A549 (cell line): ENCODE measurements around the gene CARMIL1. TPM values are rescaled to one million over a fixed set of nuclear protein-coding genes. Genes with fewer than 3 reads are reported as not detected.
A peak's percentile ranks its signal among the peaks of the same experiment; 100 is the strongest.

ENCODE experiments used
- ATAC-seq, 2 experiments: fragments of 200-7000 bp in 1 of 2; fragments of >200 bp in 1 of 2; cut with Nextera tagmentation in 1 of 2; cut with Tn5 transposase in 1 of 2; 3 replicates each; pipeline versions ENCODE4 v1.8.0 to v1.9.1; 2018 to 2020; ENCODE audit warnings: mild to moderate bottlenecking in 1 of 2, moderate library complexity in 1 of 2
- CTCF ChIA-PET: fragments of 300-600 bp; sonication (Branson Sonifier 250); formaldehyde crosslinking; extraction: SDS; loops from one replicate; lab custom pipeline; 2021; ENCODE audit warnings: antibody characterized with exemption, inconsistent platforms; lab: Yijun Ruan, JAX
- POLR2A ChIA-PET: fragments of 350-600 bp; formaldehyde crosslinking; extraction: SDS; loops from one replicate; lab custom pipeline; 2021; ENCODE audit warnings: antibody characterized with exemption, inconsistent platforms; lab: Yijun Ruan, JAX
- DNase-seq, 2 experiments: peaks; one replicate each; pipeline versions ENCODE4 v3.0.0 to v3.0.0-alpha.2; 2011 to 2016; ENCODE audit warnings: low read depth in 1 of 2, low spot score in 1 of 2
- FAIRE-seq: peaks from 2 replicates; lab custom pipeline; 2011; peaks lifted over from hg19 to GRCh38; lab: Jason Lieb, UNC
- H3K27ac ChIP-seq, 2 experiments: fragments of >200 bp; sonication (Bioruptor Twin); formaldehyde crosslinking; 3 replicates each; pipeline ENCODE4 v1.5.1; 2016 to 2017
- H3K4me1 ChIP-seq: fragments of >200 bp; sonication (Bioruptor Twin); formaldehyde crosslinking; 3 replicates; pipeline ENCODE4 v1.6.1; 2016
- H3K4me2 ChIP-seq: fragments of >200 bp; sonication (Bioruptor Twin); formaldehyde crosslinking; 3 replicates; pipeline ENCODE4 v1.6.1; 2016
- H3K4me3 ChIP-seq: fragments of >200 bp; sonication (Bioruptor Twin); formaldehyde crosslinking; 3 replicates; pipeline ENCODE4 v1.5.1; 2016
- H3K9me3 ChIP-seq: fragments of >200 bp; sonication (Bioruptor Twin); formaldehyde crosslinking; 3 replicates; pipeline ENCODE4 v1.6.1; 2016
- CBX8 ChIP-seq: fragments of 200-600 bp; sonication (generic); IDR thresholded peaks from 2 replicates; pipeline ENCODE4 v1.6.1; 2016
- CHD4 ChIP-seq: fragments of 200-600 bp; sonication (generic); IDR thresholded peaks from 2 replicates; pipeline ENCODE4 v1.6.1; 2016; ENCODE audit warnings: antibody characterized with exemption, mild to moderate bottlenecking, borderline replicate concordance
- EP300 ChIP-seq, 2 experiments: fragments of >200 bp; sonication (Bioruptor Twin); formaldehyde crosslinking; IDR thresholded peaks; 2 replicates in 1 of 2; 3 replicates in 1 of 2; pipeline ENCODE4 v1.6.1; 2016 to 2017
- FOSB ChIP-seq: fragments of 250-450 bp; sonication (Bioruptor Pico); IDR thresholded peaks from 2 replicates; pipeline ENCODE4 v1.5.0; 2020; ENCODE audit warnings: mild to moderate bottlenecking, moderate library complexity
- GATA3 ChIP-seq: IDR thresholded peaks from 2 replicates; pipeline ENCODE4 v1.6.1; 2012; ENCODE audit warnings: borderline replicate concordance
- HDAC2 ChIP-seq: fragments of 200-600 bp; sonication (generic); IDR thresholded peaks from 2 replicates; pipeline ENCODE4 v1.6.1; 2016
- HEYL ChIP-seq: fragments of 250-450 bp; sonication (Bioruptor Pico); IDR thresholded peaks from 2 replicates; pipeline ENCODE4 v1.8.0; 2021; ENCODE audit warnings: mild to moderate bottlenecking, moderate library complexity
- JUNB ChIP-seq: fragments of >200 bp; sonication (Bioruptor Twin); formaldehyde crosslinking; IDR thresholded peaks from 2 replicates; pipeline ENCODE4 v1.6.1; 2016
- KDM1A ChIP-seq: fragments of 200-600 bp; sonication (generic); IDR thresholded peaks from 2 replicates; pipeline ENCODE4 v1.6.1; 2016; ENCODE audit warnings: low read depth, mild to moderate bottlenecking
- MAFK ChIP-seq: fragments of 450-650 bp; IDR thresholded peaks from 2 replicates; pipeline ENCODE4 v1.6.1; 2014; ENCODE audit not compliant: partially characterized antibody
- NFE2L2 ChIP-seq: fragments of 150-350 bp; conservative IDR thresholded peaks from 2 replicates; pipeline ENCODE4 v1.6.1; 2014; ENCODE audit warnings: low read length
- TFCP2L1 ChIP-seq: fragments of 250-450 bp; sonication (Bioruptor Pico); IDR thresholded peaks from 2 replicates; pipeline ENCODE4 v1.5.0; 2021; ENCODE audit warnings: mild to moderate bottlenecking
- ZSCAN20 ChIP-seq: fragments of 250-450 bp; sonication (Bioruptor Pico); IDR thresholded peaks from 2 replicates; pipeline ENCODE4 v1.8.0; 2022; ENCODE audit warnings: mild to moderate bottlenecking, moderate library complexity
- WGBS: methylation state at CpG from one replicate; pipeline ENCODE4 v1.1.6; 2017; ENCODE audit errors: missing lambda C conversion rate; 5-methylcytosine and 5-hydroxymethylcytosine counted together
- polyA plus RNA-seq, 4 experiments: library from polyadenylated mRNA; depleted of rRNA in 3 of 4; stranded (reverse); fragments of >200 nt; fragmentation: RNase III in 1 of 4; extraction: RNeasy Plus Mini Kit Qiagen cat#74134 plus additional on column Dnase treatment in 1 of 4; gene quantifications; 2 replicates in 3 of 4; 3 replicates in 1 of 4; pipeline ENCODE4 v1.2.3, GENCODE V29; 2011 to 2017
- TF ChIP-seq, protein P1 (sequence below): fragments of 250-450 bp; sonication (Bioruptor Pico); IDR thresholded peaks from 2 replicates; pipeline ENCODE4 v1.5.0; 2021; ENCODE audit warnings: mild to moderate bottlenecking, moderate library complexity, borderline replicate concordance
- TF ChIP-seq, protein P2 (sequence below): IDR thresholded peaks from 2 replicates; pipeline ENCODE4 v1.6.1; 2012; ENCODE audit warnings: low read depth, borderline replicate concordance
- TF ChIP-seq, protein P3 (sequence below): fragments of >200 bp; sonication (Bioruptor Twin); formaldehyde crosslinking; IDR thresholded peaks from 3 replicates; pipeline ENCODE4 v1.6.1; 2016

CARMIL1 gene
- polyA plus RNA-seq, 2 of the 4 experiments (the other 2 are of a cell fraction): 11.5 to 11.8 TPM

DNA sequence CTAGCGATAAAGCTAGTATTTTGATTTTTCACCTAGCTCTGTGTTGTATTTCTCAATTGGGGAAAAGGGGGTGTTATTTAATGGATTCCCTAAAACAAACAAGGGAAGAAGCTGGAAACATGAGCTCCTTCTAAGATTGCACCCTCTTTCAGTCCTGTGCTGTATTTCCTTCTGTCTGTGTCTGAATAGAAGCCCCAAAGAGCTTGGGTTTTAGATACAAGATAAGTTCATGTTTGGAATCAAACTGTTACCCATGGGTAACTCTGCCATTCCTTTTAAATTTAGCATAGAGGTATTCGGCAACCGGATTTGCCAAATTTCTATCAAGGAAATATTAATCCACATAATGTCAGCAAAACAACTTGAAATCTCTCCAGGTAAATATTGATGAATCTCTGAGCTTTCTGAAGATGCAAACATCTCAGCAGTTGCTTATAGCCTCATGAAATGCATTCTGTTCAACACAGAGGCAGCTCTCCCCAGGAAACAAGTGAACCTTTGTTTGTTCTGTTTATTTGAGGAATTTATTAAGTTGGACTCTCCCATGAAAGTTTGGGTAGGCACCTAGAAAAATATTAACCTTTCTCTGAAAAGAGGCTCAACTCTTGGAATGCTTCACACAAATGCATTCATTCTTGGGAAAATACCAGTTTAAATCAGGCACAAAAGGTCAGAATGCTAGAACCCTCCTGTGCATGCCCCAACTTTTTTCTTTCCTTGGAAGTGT, 362.9 kb downstream of the CARMIL1 start:
- no peak for FAIRE-seq
- ChIA-PET POLR2A (no interaction called here), CTCF (interaction anchor here (0.6 to 0.8 kb wide), 2 partner anchors 86 to 442 kb away, joined by 3 to 6 read pairs; no protein-coding TSS in a partner anchor)
- peak in 1 of 2 experiments; percentile 72 for DNase-seq
- Histone ChIP-seq H3K27ac (peak overlapping the region; percentile 67 to 81), H3K4me1 (peaks cover 33% of the 10 kb centered on the region), H3K9me3 (no peaks in the 10 kb centered on the region), H3K4me3 (no peak overlapping the region), H3K4me2 (peak overlapping the region; percentile 74)
- peak; percentile 27; the same call in 1 of the 2 replicates for TF ChIP-seq GATA3
- 0 out of 5 replicates have a peak, but pooled peaks of 1 of the 2 experiments have one; percentile 14 for TF ChIP-seq EP300 (IDR thresholded peaks at IDR 0.05)
- TF ChIP-seq TFCP2L1 (CRISPR knock-in tag): no peak
- WGBS: 19% methylated on average over 3 of the region's 3 CpGs
- ATAC-seq: peak; percentile 43 to 86; a peak in 3 of 6 replicates

DNA sequence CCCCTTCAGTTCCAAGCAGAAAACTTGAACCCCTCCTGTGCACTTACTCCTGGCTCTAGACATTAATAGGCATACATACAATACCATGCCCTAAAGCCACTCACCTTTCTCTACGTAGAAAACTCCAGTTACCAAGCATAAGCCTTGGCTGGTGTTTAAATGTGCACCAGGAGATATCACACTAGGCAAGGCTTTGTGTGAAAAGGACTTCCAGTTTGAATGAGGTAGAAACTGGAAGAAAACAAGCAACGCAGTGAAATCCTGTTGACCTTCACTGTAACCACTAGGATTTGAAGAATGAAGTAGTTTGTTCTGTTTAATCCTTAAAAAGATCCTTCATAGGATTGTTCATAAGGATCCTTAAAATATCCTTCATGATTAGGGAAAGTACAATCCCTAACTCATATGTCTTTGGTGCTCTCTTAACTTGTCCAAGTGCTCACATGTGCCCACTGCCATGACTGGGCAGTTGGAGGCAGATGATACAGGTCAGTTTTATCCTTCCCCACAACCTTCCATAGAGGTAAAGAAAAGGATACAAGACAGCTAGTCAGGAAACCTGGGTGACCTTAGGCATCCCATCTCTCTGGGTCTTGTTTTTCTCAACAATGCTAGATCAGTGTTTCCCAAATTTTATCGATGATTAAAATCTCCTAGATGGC, 363.6 kb downstream of the CARMIL1 start:
- ATAC-seq (peak in 1 of 2 experiments; percentile 70; a peak in 3 of 6 replicates), DNase-seq (no peak), FAIRE-seq (no peak)
- no peaks in the 10 kb centered on the region for H3K9me3 ChIP-seq
- WGBS: 34% methylated on average over 3 of the region's 3 CpGs
- TF ChIP-seq HDAC2 (no peak), FOSB (CRISPR knock-in tag) (no peak), MAFK (no peak), KDM1A (peak; percentile 41; the same call in 1 of the 2 replicates)
- ChIA-PET CTCF (no interaction called here), POLR2A (no interaction called here)
- no peak overlapping the region for H3K4me3 ChIP-seq
- peaks cover 33% of the 10 kb centered on the region for H3K4me1 ChIP-seq
- H3K4me2 ChIP-seq: peak overlapping the region; percentile 74
- H3K27ac ChIP-seq: peak overlapping the region; percentile 67 to 81

DNA sequence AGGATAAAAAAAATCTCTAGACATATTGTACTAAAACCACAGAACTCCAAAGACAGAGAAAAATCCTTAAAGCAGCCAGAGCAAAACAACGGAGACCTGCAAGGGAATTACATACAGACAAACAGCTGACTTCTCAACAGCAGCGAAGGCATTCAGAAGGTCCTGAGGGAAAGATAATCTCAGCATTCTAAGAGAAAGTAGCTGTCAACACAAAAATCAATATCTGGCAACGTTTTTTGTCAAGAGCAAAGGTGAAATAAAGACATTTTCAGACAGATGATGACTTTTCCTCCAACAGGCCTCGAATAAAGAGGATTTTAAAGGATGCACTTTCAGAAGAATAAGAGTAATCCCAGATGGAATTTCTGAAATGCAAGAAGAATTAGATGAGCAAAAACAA, 366.7 kb downstream of the CARMIL1 start:
- DNase-seq (no peak), ATAC-seq (no peak), FAIRE-seq (no peak)
- CTCF ChIA-PET: no interaction called here
- no peak overlapping the region for H3K27ac ChIP-seq
- WGBS: 58% methylated on average over 4 of the region's 4 CpGs
- TF ChIP-seq CHD4 (no peak), TFCP2L1 (CRISPR knock-in tag) (no peak), HDAC2 (no peak), GATA3 (no peak), NFE2L2 (no peak), FOSB (CRISPR knock-in tag) (no peak), ZSCAN20 (CRISPR knock-in tag) (no peak), CBX8 (no peak), HEYL (CRISPR knock-in tag) (no peak), JUNB (no peak)
- TF ChIP-seq, protein P1, sequence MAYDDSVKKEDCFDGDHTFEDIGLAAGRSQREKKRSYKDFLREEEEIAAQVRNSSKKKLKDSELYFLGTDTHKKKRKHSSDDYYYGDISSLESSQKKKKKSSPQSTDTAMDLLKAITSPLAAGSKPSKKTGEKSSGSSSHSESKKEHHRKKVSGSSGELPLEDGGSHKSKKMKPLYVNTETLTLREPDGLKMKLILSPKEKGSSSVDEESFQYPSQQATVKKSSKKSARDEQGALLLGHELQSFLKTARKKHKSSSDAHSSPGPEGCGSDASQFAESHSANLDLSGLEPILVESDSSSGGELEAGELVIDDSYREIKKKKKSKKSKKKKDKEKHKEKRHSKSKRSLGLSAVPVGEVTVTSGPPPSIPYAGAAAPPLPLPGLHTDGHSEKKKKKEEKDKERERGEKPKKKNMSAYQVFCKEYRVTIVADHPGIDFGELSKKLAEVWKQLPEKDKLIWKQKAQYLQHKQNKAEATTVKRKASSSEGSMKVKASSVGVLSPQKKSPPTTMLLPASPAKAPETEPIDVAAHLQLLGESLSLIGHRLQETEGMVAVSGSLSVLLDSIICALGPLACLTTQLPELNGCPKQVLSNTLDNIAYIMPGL (CRISPR knock-in tag): no peak
- TF ChIP-seq, protein P2, sequence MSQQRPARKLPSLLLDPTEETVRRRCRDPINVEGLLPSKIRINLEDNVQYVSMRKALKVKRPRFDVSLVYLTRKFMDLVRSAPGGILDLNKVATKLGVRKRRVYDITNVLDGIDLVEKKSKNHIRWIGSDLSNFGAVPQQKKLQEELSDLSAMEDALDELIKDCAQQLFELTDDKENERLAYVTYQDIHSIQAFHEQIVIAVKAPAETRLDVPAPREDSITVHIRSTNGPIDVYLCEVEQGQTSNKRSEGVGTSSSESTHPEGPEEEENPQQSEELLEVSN: no peak
- TF ChIP-seq, protein P3, sequence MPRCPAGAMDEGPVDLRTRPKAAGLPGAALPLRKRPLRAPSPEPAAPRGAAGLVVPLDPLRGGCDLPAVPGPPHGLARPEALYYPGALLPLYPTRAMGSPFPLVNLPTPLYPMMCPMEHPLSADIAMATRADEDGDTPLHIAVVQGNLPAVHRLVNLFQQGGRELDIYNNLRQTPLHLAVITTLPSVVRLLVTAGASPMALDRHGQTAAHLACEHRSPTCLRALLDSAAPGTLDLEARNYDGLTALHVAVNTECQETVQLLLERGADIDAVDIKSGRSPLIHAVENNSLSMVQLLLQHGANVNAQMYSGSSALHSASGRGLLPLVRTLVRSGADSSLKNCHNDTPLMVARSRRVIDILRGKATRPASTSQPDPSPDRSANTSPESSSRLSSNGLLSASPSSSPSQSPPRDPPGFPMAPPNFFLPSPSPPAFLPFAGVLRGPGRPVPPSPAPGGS: no peak
- peaks cover 41% of the 10 kb centered on the region for H3K4me1 ChIP-seq
- H3K4me3 ChIP-seq: no peak overlapping the region
- H3K9me3 ChIP-seq: no peaks in the 10 kb centered on the region
- POLR2A ChIA-PET: no interaction called here
- no peak overlapping the region for H3K4me2 ChIP-seq
